ENCODE measurements around the gene CFAP97.

DNA sequence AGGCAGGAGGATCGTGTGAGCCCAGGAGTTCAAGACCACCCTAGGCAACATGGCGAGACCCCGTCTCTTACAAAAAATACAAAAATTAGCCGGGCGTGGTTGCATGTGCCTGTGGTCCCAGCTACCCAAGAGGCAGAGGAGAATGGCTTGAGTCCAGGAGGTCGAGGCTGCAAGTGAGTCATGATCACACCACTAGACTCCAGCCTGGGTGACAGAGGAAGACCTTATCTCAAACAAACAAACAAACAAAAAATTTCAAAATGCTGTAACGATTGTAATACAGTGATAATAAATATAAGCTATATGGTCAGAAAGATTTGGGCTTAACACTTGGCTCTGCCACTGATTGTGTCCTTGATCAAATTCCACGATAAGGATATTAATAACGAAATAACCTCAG lies 36.6 kb downstream of the CFAP97 start:
- no peak for TF ChIP-seq POLR2A (IDR thresholded peaks at IDR 0.05)
- TF ChIP-seq, protein P1, sequence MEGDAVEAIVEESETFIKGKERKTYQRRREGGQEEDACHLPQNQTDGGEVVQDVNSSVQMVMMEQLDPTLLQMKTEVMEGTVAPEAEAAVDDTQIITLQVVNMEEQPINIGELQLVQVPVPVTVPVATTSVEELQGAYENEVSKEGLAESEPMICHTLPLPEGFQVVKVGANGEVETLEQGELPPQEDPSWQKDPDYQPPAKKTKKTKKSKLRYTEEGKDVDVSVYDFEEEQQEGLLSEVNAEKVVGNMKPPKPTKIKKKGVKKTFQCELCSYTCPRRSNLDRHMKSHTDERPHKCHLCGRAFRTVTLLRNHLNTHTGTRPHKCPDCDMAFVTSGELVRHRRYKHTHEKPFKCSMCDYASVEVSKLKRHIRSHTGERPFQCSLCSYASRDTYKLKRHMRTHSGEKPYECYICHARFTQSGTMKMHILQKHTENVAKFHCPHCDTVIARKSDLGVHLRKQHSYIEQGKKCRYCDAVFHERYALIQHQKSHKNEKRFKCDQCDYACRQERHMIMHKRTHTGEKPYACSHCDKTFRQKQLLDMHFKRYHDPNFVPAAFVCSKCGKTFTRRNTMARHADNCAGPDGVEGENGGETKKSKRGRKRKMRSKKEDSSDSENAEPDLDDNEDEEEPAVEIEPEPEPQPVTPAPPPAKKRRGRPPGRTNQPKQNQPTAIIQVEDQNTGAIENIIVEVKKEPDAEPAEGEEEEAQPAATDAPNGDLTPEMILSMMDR (IDR thresholded peaks at IDR 0.05): no peak
